Renal cortex interstitium (tissue), 11 donors: ENCODE results near the gene PCGF3. TPM values are rescaled to one million over a fixed set of nuclear protein-coding genes. Genes with fewer than 3 reads are reported as not detected.

Experiments
- DNase-seq, 11 donors: peaks; one replicate each; pipeline ENCODE4 v3.0.0-alpha.2; 2013; ENCODE audit warnings: low read depth in 9 of 11, low spot score in 4 of 11; ENCODE audit errors: extremely low read depth in 1 of 11
- polyA plus RNA-seq, 3 donors: library from polyadenylated mRNA; unstranded; fragments of 120-200 nt; gene quantifications; one replicate each; pipeline ENCODE4 v1.2.1, GENCODE V29; 2013; ENCODE audit not compliant: insufficient read length in 3 of 3

PCGF3 gene
- polyA plus RNA-seq, 3 donors: 67.4 to 102 (median 68.2) TPM

GRCh38 chr4:710916-711315, 5.3 kb downstream of the PCGF3 start:
- no peak for DNase-seq

GRCh38 chr4:712093-712492, 6.5 kb downstream of the PCGF3 start:
- no peak for DNase-seq

GRCh38 chr4:712916-713632, 7.4 kb downstream of the PCGF3 start:
- DNase-seq: no peak

GRCh38 chr4:714087-714486, 8.5 kb downstream of the PCGF3 start:
- DNase-seq: no peak

- no peak for DNase-seq
These were observed 12.1 kb downstream of the PCGF3 start for GRCh38 chr4:717601-718320.

GRCh38 chr4:718460-718859, 12.8 kb downstream of the PCGF3 start:
- no peak for DNase-seq

GRCh38 chr4:720111-720860, 14.7 kb downstream of the PCGF3 start:
- no peak for DNase-seq

GRCh38 chr4:721261-722168, 15.9 kb downstream of the PCGF3 start:
- DNase-seq: no peak

- DNase-seq: no peak
These were observed 16.6 kb downstream of the PCGF3 start for GRCh38 chr4:722169-722725.

- no peak for DNase-seq
These were observed 17.3 kb downstream of the PCGF3 start for GRCh38 chr4:722851-723360.

GRCh38 chr4:723751-724530, 18.3 kb downstream of the PCGF3 start:
- DNase-seq: no peak

- no peak for DNase-seq
These were observed 20.0 kb downstream of the PCGF3 start for GRCh38 chr4:725391-726234.

GRCh38 chr4:726235-726787, 20.7 kb downstream of the PCGF3 start:
- DNase-seq: no peak

GRCh38 chr4:726838-727237, 21.2 kb downstream of the PCGF3 start:
- no peak for DNase-seq

- DNase-seq: no peak
These were observed 21.9 kb downstream of the PCGF3 start for GRCh38 chr4:727576-727975.
